ENCODE measurements around the gene NRP2. TPM values are rescaled to one million over a fixed set of nuclear protein-coding genes. Genes with fewer than 3 reads are reported as not detected.

The NRP2 gene
- total RNA-seq, 4 donors from 2014 or later = 1.6 to 4.1 (median 2.2) TPM

DNA sequence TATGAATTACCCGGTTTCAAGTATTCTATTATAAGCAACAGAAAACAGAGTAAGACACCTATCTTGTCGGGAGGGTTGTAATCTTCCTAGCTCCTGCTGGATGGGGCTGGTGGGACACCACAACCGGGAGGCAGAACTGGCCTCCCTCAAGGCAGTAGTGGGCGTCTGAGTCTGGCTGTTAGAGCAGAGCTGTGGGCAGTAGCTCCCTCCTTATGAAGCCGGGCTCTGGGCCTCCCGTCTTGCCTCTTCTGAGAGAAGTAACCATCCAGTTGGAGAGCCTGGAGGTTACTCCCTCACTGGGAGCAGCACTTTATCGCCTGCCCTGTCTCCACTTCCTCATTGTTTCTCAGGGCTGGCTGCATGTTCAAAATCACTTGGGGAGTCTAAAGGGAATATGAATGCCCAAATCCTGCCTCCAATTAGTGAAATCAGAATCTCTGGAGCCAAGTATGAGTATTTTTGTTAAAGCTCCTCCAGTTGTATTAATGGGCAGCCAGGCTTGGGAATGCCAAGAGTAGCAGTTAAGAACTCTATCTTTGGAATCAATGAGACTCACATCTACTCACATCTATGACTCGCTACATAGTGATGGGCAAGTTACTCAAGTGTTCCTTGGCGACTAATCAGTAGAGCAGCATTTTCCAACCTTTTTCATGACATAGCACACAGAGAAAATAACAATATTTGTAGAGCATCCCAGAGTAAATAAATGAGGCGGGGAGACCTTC is 27.3 kb upstream of the NRP2 start:
- H3K4me3 ChIP-seq = no peak overlapping the region
- H3K27me3 ChIP-seq = peaks cover 0 to 2% (median 0%) of the 10 kb centered on the region in 3 donors
- no peaks in the 10 kb centered on the region for H3K4me1 ChIP-seq
- intact Hi-C loops (cut with DNase I; ENCODE audit: low total_unique reads) (no loop called here), in situ Hi-C loops (cut with MboI; ENCODE audit: low sequenced_read_pairs in 4 of 4) (no loop called here)
- H3K9me3 ChIP-seq = no peaks in the 10 kb centered on the region
- ATAC-seq (no peak), DNase-seq (no peak)
- no peak for TF ChIP-seq POLR2A (IDR thresholded peaks at IDR 0.05)
- TF ChIP-seq, protein P1, sequence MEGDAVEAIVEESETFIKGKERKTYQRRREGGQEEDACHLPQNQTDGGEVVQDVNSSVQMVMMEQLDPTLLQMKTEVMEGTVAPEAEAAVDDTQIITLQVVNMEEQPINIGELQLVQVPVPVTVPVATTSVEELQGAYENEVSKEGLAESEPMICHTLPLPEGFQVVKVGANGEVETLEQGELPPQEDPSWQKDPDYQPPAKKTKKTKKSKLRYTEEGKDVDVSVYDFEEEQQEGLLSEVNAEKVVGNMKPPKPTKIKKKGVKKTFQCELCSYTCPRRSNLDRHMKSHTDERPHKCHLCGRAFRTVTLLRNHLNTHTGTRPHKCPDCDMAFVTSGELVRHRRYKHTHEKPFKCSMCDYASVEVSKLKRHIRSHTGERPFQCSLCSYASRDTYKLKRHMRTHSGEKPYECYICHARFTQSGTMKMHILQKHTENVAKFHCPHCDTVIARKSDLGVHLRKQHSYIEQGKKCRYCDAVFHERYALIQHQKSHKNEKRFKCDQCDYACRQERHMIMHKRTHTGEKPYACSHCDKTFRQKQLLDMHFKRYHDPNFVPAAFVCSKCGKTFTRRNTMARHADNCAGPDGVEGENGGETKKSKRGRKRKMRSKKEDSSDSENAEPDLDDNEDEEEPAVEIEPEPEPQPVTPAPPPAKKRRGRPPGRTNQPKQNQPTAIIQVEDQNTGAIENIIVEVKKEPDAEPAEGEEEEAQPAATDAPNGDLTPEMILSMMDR (IDR thresholded peaks at IDR 0.05 in 4 of 5, conservative IDR thresholded peaks at IDR 0.05 in 1 of 5) = no peak
- H3K36me3 ChIP-seq = no peaks in the 10 kb centered on the region
- H3K27ac ChIP-seq = no peak overlapping the region

DNA sequence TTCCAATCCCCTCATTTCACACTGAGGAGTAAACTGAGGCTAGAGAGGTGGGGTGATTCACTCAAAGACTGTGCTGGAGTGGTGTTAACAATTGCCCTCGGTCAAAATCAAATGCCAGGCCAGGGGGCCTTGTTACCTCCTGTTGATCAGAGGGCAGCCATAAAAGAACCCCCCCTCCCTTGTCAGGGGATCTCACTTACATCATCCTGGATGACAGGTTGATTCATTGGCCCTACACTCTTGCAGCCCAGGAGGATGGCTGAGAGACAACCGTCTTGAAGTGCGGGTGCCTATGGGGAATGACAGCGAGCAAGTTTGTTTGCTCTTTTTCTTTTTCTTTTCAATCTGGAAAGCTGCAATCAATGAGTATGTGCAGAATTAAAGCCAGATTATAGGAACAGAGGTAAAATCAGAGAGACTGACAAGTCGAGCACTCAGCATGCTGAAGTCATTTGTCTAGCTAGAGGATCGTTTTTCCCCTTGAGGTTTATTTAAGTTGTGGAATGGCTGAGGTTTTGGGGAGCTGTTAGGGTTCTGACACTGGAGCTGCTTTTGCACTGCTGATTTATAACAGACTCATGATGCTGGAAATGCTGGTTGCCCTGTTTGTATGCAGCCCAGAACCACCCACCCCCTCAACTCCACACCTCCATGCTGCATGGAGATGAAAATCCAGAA is 26.4 kb upstream of the NRP2 start:
- TF ChIP-seq POLR2A (IDR thresholded peaks at IDR 0.05) = no peak
- TF ChIP-seq, protein P1 (IDR thresholded peaks at IDR 0.05 in 4 of 5, conservative IDR thresholded peaks at IDR 0.05 in 1 of 5) = no peak
- Histone ChIP-seq H3K4me1 (no peaks in the 10 kb centered on the region), H3K9me3 (no peaks in the 10 kb centered on the region), H3K27ac (no peak overlapping the region), H3K36me3 (no peaks in the 10 kb centered on the region), H3K4me3 (no peak overlapping the region), H3K27me3 (peaks cover 0 to 2% (median 0%) of the 10 kb centered on the region in 3 donors)
- ATAC-seq (no peak), DNase-seq (no peak)
- in situ Hi-C loops (cut with MboI; ENCODE audit: low sequenced_read_pairs in 4 of 4) = no loop called here
- intact Hi-C loops (cut with DNase I; ENCODE audit: low total_unique reads) = no loop called here

DNA sequence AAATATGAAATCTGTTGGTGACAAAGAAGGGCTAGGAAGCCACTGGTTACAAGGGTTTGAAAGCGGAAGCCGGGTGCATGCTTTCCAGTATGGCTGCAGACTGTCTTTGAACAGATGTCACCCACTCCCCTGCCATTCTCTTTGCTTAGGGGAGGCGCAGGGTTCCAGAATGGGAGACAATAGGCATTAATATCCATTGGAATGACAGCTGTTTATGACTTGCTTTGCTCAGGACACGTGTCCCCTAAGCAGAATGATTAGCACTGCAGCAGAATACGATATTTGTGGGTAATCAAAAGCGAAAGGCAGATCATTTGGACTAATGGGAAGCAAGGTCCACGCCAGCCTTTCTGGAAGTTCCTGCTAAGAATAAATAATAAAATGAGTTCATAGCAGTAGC is 25.8 kb upstream of the NRP2 start:
- H3K27me3 ChIP-seq = peaks cover 0 to 2% (median 0%) of the 10 kb centered on the region in 3 donors
- H3K27ac ChIP-seq = no peak overlapping the region
- no peak for TF ChIP-seq POLR2A (IDR thresholded peaks at IDR 0.05)
- TF ChIP-seq, protein P1 (IDR thresholded peaks at IDR 0.05 in 4 of 5, conservative IDR thresholded peaks at IDR 0.05 in 1 of 5) = no peak
- DNase-seq = no peak
- in situ Hi-C loops (cut with MboI; ENCODE audit: low sequenced_read_pairs in 4 of 4) (no loop called here), intact Hi-C loops (cut with DNase I; ENCODE audit: low total_unique reads) (no loop called here)
- ATAC-seq = no peak
- no peaks in the 10 kb centered on the region for H3K9me3 ChIP-seq
- no peaks in the 10 kb centered on the region for H3K36me3 ChIP-seq
- no peaks in the 10 kb centered on the region for H3K4me1 ChIP-seq
- H3K4me3 ChIP-seq = no peak overlapping the region

DNA sequence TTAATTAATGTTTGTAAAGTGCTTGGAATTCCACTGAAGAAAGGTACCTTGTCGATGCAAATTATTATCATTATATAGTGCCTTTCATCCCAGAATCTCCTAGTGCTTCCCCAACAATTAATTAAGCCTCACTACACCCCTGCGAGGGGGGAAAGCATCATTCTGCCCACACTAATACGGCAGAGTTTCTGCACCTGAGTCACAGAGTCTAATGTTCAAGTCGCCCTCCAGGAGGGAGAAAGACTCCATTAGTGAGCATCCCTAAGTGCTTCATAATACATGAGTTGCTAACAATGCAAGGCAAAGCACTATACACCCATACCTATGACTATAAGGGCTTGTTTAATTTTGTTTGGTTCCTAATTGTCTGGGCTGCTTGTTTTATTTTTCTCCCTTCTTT is 25.4 kb upstream of the NRP2 start:
- peaks cover 0 to 2% (median 0%) of the 10 kb centered on the region in 3 donors for H3K27me3 ChIP-seq
- H3K36me3 ChIP-seq = no peaks in the 10 kb centered on the region
- intact Hi-C loops (cut with DNase I; ENCODE audit: low total_unique reads) (no loop called here), in situ Hi-C loops (cut with MboI; ENCODE audit: low sequenced_read_pairs in 4 of 4) (no loop called here)
- no peak for TF ChIP-seq POLR2A (IDR thresholded peaks at IDR 0.05)
- TF ChIP-seq, protein P1 (IDR thresholded peaks at IDR 0.05 in 4 of 5, conservative IDR thresholded peaks at IDR 0.05 in 1 of 5) = no peak
- H3K27ac ChIP-seq = no peak overlapping the region
- no peaks in the 10 kb centered on the region for H3K4me1 ChIP-seq
- no peaks in the 10 kb centered on the region for H3K9me3 ChIP-seq
- H3K4me3 ChIP-seq = no peak overlapping the region
- ATAC-seq (no peak), DNase-seq (no peak)

All from gastrocnemius medialis (tissue), 4 donors.